ENCODE data around the gene USF3. TPM values are rescaled to one million over a fixed set of nuclear protein-coding genes. Genes with fewer than 3 reads are reported as not detected.

The USF3 gene
- total RNA-seq, 4 donors from 2014 or later = 14.2 to 27.1 (median 21.4) TPM

Small RNAs within 50 kb of the gene (small RNA-seq; reads per million reads assigned to genes)
- not detected for gene RN7SL767P

Other genes with a start within 250 kb of the USF3 start
- gene SPICE1, start 181.5 kb downstream of the USF3 start, total RNA-seq = 10 to 100 TPM; 37.8 to 69.4 (median 59.1) TPM
- gene SIDT1, start 164.1 kb downstream of the USF3 start, total RNA-seq = 1 to 10 TPM in 2 of 4 donors, not detected in 2; 1.8 to 3.7 TPM
- 100 to 1,000 TPM in 2 of 4 donors, 10 to 100 TPM in 2; 90.5 to 171 (median 121) TPM for gene NAA50, start 49.6 kb upstream of the USF3 start, total RNA-seq
- 10 to 100 TPM; 11.5 to 81.8 (median 39.7) TPM for gene ATP6V1A, start 50.4 kb upstream of the USF3 start, total RNA-seq
- 10 to 100 TPM in 2 of 4 donors, 1 to 10 TPM in 1, under 1 TPM in 1; 0.26 to 16.6 (median 6.9) TPM for gene GRAMD1C, start 142.1 kb upstream of the USF3 start, total RNA-seq

Measured in uterus (tissue), 4 donors.